Left renal cortex interstitium (tissue), 4 donors: Measurements from ENCODE around the gene ADORA2B. TPM values are rescaled to one million over a fixed set of nuclear protein-coding genes. Genes with fewer than 3 reads are reported as not detected.

ENCODE experiments used
- polyA plus RNA-seq, 4 donors: library from polyadenylated mRNA; unstranded; fragments of 120-200 nt; gene quantifications; one replicate each; pipeline ENCODE4 v1.2.1, GENCODE V29; 2013; ENCODE audit not compliant: insufficient read length in 4 of 4

ADORA2B gene
- polyA plus RNA-seq, 4 donors, result 1.1 to 7.5 (median 2.6) TPM

Other genes with a start within 250 kb of the ADORA2B start
- gene ZNF286A, start 245.4 kb upstream of the ADORA2B start, polyA plus RNA-seq, result 10 to 100 TPM; 34.5 to 45.1 (median 43.6) TPM
- gene TBC1D26, start 212.8 kb upstream of the ADORA2B start, polyA plus RNA-seq, result 1 to 10 TPM in 1 of 4 donors, under 1 TPM in 3; 0.59 to 1.0 (median 0.93) TPM
- gene ZSWIM7, start 54.6 kb downstream of the ADORA2B start, polyA plus RNA-seq, result 10 to 100 TPM; 45.9 to 59.5 (median 52.4) TPM
- gene TTC19, start 54.7 kb downstream of the ADORA2B start, polyA plus RNA-seq, result 10 to 100 TPM; 49.5 to 73.5 (median 59.3) TPM